ENCODE measurements around the gene TCOF1. TPM values are rescaled to one million over a fixed set of nuclear protein-coding genes. Genes with fewer than 3 reads are reported as not detected.

The TCOF1 gene
- total and polyA plus RNA-seq, 2 of the 8 experiments (the other 6 are each of a cell fraction or from before 2014, with no cell fraction given): 35.9 to 170 TPM

DNA sequence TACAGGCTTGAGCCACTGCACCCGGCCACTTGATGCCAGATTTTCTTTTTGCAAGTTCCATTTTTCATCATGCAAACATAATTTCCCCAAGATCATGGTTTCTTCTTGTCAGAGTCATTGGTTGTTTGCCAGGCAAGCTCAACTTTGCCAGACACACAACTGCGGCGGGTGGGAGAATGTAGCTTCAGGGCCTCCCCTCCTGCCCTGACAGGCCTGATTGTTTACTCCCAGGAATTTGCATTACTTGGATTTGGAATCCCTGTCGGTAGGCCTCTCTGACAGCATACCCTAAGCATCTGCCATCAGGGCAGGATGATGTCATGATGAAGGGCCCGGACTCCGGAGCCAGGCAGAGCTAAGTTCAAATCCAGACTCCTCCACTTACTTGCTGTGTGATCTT lies 77.0 kb downstream of the TCOF1 start:
- DNase-seq (ENCODE audit: low read depth in 1 of 2, low spot score in 2 of 2): no peak
- Histone ChIP-seq H3K4ac (replicated peaks; ENCODE audit: insufficient read length, low read depth, low read length) (no peak overlapping the region), H2BK5ac (ENCODE audit: low read depth, low read length) (no peak overlapping the region), H3K9me3 (ENCODE audit: insufficient read depth in 2 of 2, low read depth in 1 of 2, low read length in 1 of 2) (no peaks in the 10 kb centered on the region), H2AFZ (ENCODE audit: low read length) (no peak overlapping the region), H3K79me2 (ENCODE audit: control insufficient read depth in 1 of 2, insufficient read depth in 2 of 2, low read length in 2 of 2) (no peaks in the 10 kb centered on the region), H4K8ac (ENCODE audit: extremely low read depth, insufficient read depth, low read length) (no peak overlapping the region), H3K14ac (ENCODE audit: insufficient read length) (no peak overlapping the region), H2AK5ac (ENCODE audit: low read depth, low read length) (no peak overlapping the region), H3K4me1 (replicated peaks in 1 of 4; ENCODE audit: control insufficient read depth in 3 of 4, insufficient read depth in 4 of 4, low read length in 3 of 4) (0 out of 7 replicates have a peak, but pooled peaks cover 0 to 2% (median 0%) of the 10 kb centered on the region in 4 experiments), H4K91ac (replicated peaks; ENCODE audit: insufficient read length, low read length) (no peak overlapping the region), H3K4me3 (ENCODE audit: extremely low read depth in 1 of 4, insufficient read depth in 2 of 4, low read depth in 3 of 4, low read length in 4 of 4) (no peak overlapping the region), H3K23ac (ENCODE audit: insufficient read length) (no peak overlapping the region), H4K5ac (ENCODE audit: insufficient read length, low read depth, low read length) (no peak overlapping the region), H3K56ac (replicated peaks; ENCODE audit: insufficient read length, low read depth, low read length) (no peak overlapping the region), H3K79me1 (ENCODE audit: low read depth, low read length) (no peaks in the 10 kb centered on the region), H2BK120ac (replicated peaks; ENCODE audit: low read depth, low read length) (no peak overlapping the region), H2BK12ac (ENCODE audit: low read depth, low read length) (no peak overlapping the region), H4K20me1 (replicated peaks in 1 of 2; ENCODE audit: control insufficient read depth in 1 of 2, insufficient read depth in 2 of 2, low read length in 2 of 2) (peaks cover 0 to 1% of the 10 kb centered on the region in 2 experiments), H3K36me3 (ENCODE audit: control insufficient read depth in 2 of 4, insufficient read depth in 4 of 4, low read length in 3 of 4) (no peaks in the 10 kb centered on the region), H3K4me2 (ENCODE audit: insufficient read depth in 1 of 2, low read depth in 2 of 2, low read length in 2 of 2) (no peak overlapping the region), H2BK20ac (ENCODE audit: low read length) (no peak overlapping the region), H3K9ac (replicated peaks in 1 of 4; ENCODE audit: extremely low read depth in 1 of 4, low read depth in 3 of 4, low read length in 3 of 4) (no peak overlapping the region), H3K18ac (ENCODE audit: extremely low read depth, low read length) (no peak overlapping the region), H2BK15ac (ENCODE audit: low read length) (no peak overlapping the region), H3K27ac (ENCODE audit: low read depth, low read length) (no peak overlapping the region), H3K23me2 (ENCODE audit: low read depth, low read length) (no peaks in the 10 kb centered on the region; the same call in 1 of the 2 replicates), H3K27me3 (replicated peaks in 1 of 4; ENCODE audit: control insufficient read depth in 3 of 4, extremely low read depth in 1 of 4, insufficient read depth in 3 of 4, low read length in 3 of 4) (no peaks in the 10 kb centered on the region)
- CTCF ChIA-PET (ENCODE audit: partially characterized antibody): interaction anchor here (0.8 to 14.1 kb wide), 6 partner anchors 14 to 126 kb away, joined by 3 to 245 read pairs (median 6); no protein-coding TSS in a partner anchor
- POLR2A ChIA-PET (ENCODE audit: partially characterized antibody): interaction anchor here (0.9 to 5.9 kb wide), 8 partner anchors 9 to 40 kb away, joined by 3 to 50 read pairs (median 6); partner anchors contain the start of gene RPS14
- FAIRE-seq: no peak
- WGBS, 2 experiments (ENCODE audit: extremely low coverage in 1 of 2, insufficient coverage in 1 of 2, insufficient read length in 1 of 2, insufficient replicate concordance in 2 of 2, low coverage in 1 of 2, low lambda C conversion rate in 2 of 2, missing lambda C conversion rate in 1 of 2): 90% methylated on average over 6 of the region's 6 CpGs; no CpG with 5 or more reads in 1 of the 2 experiments
- TF ChIP-seq JUND (IDR thresholded peaks at IDR 0.05; ENCODE audit: low read length) (no peak), TBP (IDR thresholded peaks at IDR 0.05; ENCODE audit: low read depth, low read length) (no peak), KDM1A (IDR thresholded peaks at IDR 0.05; ENCODE audit: borderline replicate concordance, low read length) (no peak), NANOG (IDR thresholded peaks at IDR 0.05; ENCODE audit: insufficient read depth, low read depth, low read length, poor library complexity, severe bottlenecking) (no peak), SIX5 (IDR thresholded peaks at IDR 0.05; ENCODE audit: low read depth, low read length) (no peak), BACH1 (IDR thresholded peaks at IDR 0.05; ENCODE audit: low read length) (no peak), NRF1 (IDR thresholded peaks at IDR 0.05; ENCODE audit: low read depth, low read length) (no peak), JUN (IDR thresholded peaks at IDR 0.05; ENCODE audit: low read depth, low read length) (no peak)
- TF ChIP-seq, protein P1, sequence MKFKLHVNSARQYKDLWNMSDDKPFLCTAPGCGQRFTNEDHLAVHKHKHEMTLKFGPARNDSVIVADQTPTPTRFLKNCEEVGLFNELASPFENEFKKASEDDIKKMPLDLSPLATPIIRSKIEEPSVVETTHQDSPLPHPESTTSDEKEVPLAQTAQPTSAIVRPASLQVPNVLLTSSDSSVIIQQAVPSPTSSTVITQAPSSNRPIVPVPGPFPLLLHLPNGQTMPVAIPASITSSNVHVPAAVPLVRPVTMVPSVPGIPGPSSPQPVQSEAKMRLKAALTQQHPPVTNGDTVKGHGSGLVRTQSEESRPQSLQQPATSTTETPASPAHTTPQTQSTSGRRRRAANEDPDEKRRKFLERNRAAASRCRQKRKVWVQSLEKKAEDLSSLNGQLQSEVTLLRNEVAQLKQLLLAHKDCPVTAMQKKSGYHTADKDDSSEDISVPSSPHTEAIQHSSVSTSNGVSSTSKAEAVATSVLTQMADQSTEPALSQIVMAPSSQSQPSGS (IDR thresholded peaks at IDR 0.05; ENCODE audit: low read length): no peak
